Endodermal cell (in vitro differentiated cells): Measurements from ENCODE around the gene SLC39A3. TPM values are rescaled to one million over a fixed set of nuclear protein-coding genes. Genes with fewer than 3 reads are reported as not detected.

Experiments used
- DNase-seq: peaks from one replicate; pipeline ENCODE4 v3.0.0-alpha.2; 2017
- H3K27ac ChIP-seq: 2 replicates; pipeline ENCODE4 v1.5.1; 2013; ENCODE audit warnings: mild to moderate bottlenecking, low read depth, low read length, moderate library complexity
- H3K27me3 ChIP-seq: 2 replicates; pipeline ENCODE4 v1.6.1; 2013; ENCODE audit warnings: mild to moderate bottlenecking, low read length, moderate library complexity; ENCODE audit not compliant: insufficient read depth, control insufficient read depth, poor library complexity, severe bottlenecking
- H3K36me3 ChIP-seq: 2 replicates; pipeline ENCODE4 v1.7.0; 2013; ENCODE audit warnings: mild to moderate bottlenecking, low read length, moderate library complexity; ENCODE audit not compliant: control insufficient read depth, insufficient read depth
- H3K4me1 ChIP-seq: one replicate; pipeline ENCODE4 v1.7.0; 2013; ENCODE audit warnings: low read length; ENCODE audit not compliant: control insufficient read depth, insufficient read depth
- H3K4me3 ChIP-seq: 2 replicates; pipeline ENCODE4 v1.5.1; 2013; ENCODE audit warnings: mild to moderate bottlenecking, low read length, moderate library complexity
- H3K9ac ChIP-seq: 2 replicates; pipeline ENCODE4 v1.6.1; 2013; ENCODE audit warnings: mild to moderate bottlenecking, low read length, moderate library complexity; ENCODE audit not compliant: poor library complexity, severe bottlenecking; ENCODE audit errors: extremely low read depth
- H3K9me3 ChIP-seq: 2 replicates; pipeline ENCODE4 v1.6.1; 2013; ENCODE audit warnings: mild to moderate bottlenecking, low read length, moderate library complexity; ENCODE audit not compliant: control insufficient read depth
- H3K27ac Mint-ChIP-seq: 2 replicates; pipeline ENCODE4 v1.8.0; 2020; ENCODE audit warnings: mixed read lengths
- H3K27me3 Mint-ChIP-seq: 2 replicates; pipeline ENCODE4 v1.8.0; 2021; ENCODE audit warnings: mild to moderate bottlenecking, mixed read lengths; ENCODE audit not compliant: insufficient read depth
- H3K36me3 Mint-ChIP-seq: 2 replicates; pipeline ENCODE4 v1.8.0; 2020; ENCODE audit warnings: low read depth, mixed read lengths
- H3K4me1 Mint-ChIP-seq: 2 replicates; pipeline ENCODE4 v1.8.0; 2020; ENCODE audit warnings: mixed read lengths
- H3K4me3 Mint-ChIP-seq: 2 replicates; pipeline ENCODE4 v1.8.0; 2020; ENCODE audit warnings: mild to moderate bottlenecking, moderate library complexity, mixed read lengths
- H3K9me3 Mint-ChIP-seq: 2 replicates; pipeline ENCODE4 v1.8.0; 2020; ENCODE audit warnings: mild to moderate bottlenecking, mixed read lengths
- CTCF ChIP-seq: fragments of 200-600 bp; sonication (generic); conservative IDR thresholded peaks from 2 replicates; pipeline ENCODE4 v1.5.0; 2021; ENCODE audit warnings: antibody characterized with exemption, mild to moderate bottlenecking
- WGBS, 2 experiments: methylation state at CpG; one replicate each; pipeline versions ENCODE4 v1.1.5 to v1.1.7; 2013; ENCODE audit warnings: missing lambda C conversion rate in 2 of 2, mixed read lengths in 1 of 2; ENCODE audit not compliant: insufficient coverage in 1 of 2, insufficient read length in 1 of 2; 5-methylcytosine and 5-hydroxymethylcytosine counted together
- total RNA-seq, 2 donors: library from RNA; stranded (reverse); fragmentation: NEBNext Ultra II Directional in 1 of 2; extraction: Animal tissue kit (Norgen Biotek cat#: 25700) in 1 of 2; gene quantifications; 2 replicates in 1 of 2; 3 replicates in 1 of 2; pipeline ENCODE4 v1.2.1, GENCODE V29; 2021

The SLC39A3 gene
- total RNA-seq, 2 donors from 2014 or later: 25.3 to 28.6 TPM

- peaks cover 52% of the 10 kb centered on the region for H3K36me3 Mint-ChIP-seq
- Histone ChIP-seq H3K4me1 (no peaks in the 10 kb centered on the region), H3K9ac (no peak overlapping the region), H3K27ac (no peak overlapping the region), H3K9me3 (no peaks in the 10 kb centered on the region), H3K36me3 (peaks cover 62% of the 10 kb centered on the region), H3K27me3 (no peaks in the 10 kb centered on the region), H3K4me3 (no peak overlapping the region)
- no peak overlapping the region for H3K4me3 Mint-ChIP-seq
- no peak for DNase-seq
- H3K4me1 Mint-ChIP-seq: no peaks in the 10 kb centered on the region
- no peaks in the 10 kb centered on the region for H3K27me3 Mint-ChIP-seq
- WGBS, 2 experiments: 92 to 96% methylated on average over 14 to 17 of the region's 17 CpGs
- H3K27ac Mint-ChIP-seq: no peak overlapping the region
- TF ChIP-seq CTCF: no peak
- H3K9me3 Mint-ChIP-seq: no peaks in the 10 kb centered on the region
These were observed 19.5 kb upstream of the SLC39A3 start for GRCh38 chr19:2759362-2759761.

- H3K9me3 ChIP-seq: no peaks in the 10 kb centered on the region
- H3K4me1 ChIP-seq: no peaks in the 10 kb centered on the region
- no peak overlapping the region for H3K4me3 ChIP-seq
- H3K27me3 ChIP-seq: no peaks in the 10 kb centered on the region
- H3K9me3 Mint-ChIP-seq: no peaks in the 10 kb centered on the region
- no peaks in the 10 kb centered on the region for H3K4me1 Mint-ChIP-seq
- peaks cover 59% of the 10 kb centered on the region for H3K36me3 ChIP-seq
- H3K27ac Mint-ChIP-seq: no peak overlapping the region
- no peak for TF ChIP-seq CTCF
- 96 to 98% methylated on average over 15 to 17 of the region's 17 CpGs for WGBS, 2 experiments
- no peak overlapping the region for H3K9ac ChIP-seq
- peaks cover 54% of the 10 kb centered on the region for H3K36me3 Mint-ChIP-seq
- H3K27me3 Mint-ChIP-seq: no peaks in the 10 kb centered on the region
- H3K4me3 Mint-ChIP-seq: no peak overlapping the region
- no peak overlapping the region for H3K27ac ChIP-seq
- no peak for DNase-seq
These were observed 18.9 kb upstream of the SLC39A3 start for GRCh38 chr19:2758601-2759313.

- H3K36me3 Mint-ChIP-seq: peaks cover 57% of the 10 kb centered on the region
These were observed 17.4 kb upstream of the SLC39A3 start for GRCh38 chr19:2756921-2757881.

More at GRCh38 chr19:2756921-2757881, 17.4 kb upstream of the SLC39A3 start:
- DNase-seq: no peak
- H3K9ac ChIP-seq: no peak overlapping the region
- 95 to 96% methylated on average over 43 to 48 of the region's 48 CpGs for WGBS, 2 experiments
- no peak for TF ChIP-seq CTCF
- H3K27ac ChIP-seq: no peak overlapping the region
- H3K4me1 ChIP-seq: no peaks in the 10 kb centered on the region
- H3K27ac Mint-ChIP-seq: no peak overlapping the region
- H3K36me3 ChIP-seq: peaks cover 50% of the 10 kb centered on the region
- no peak overlapping the region for H3K4me3 Mint-ChIP-seq
- H3K9me3 ChIP-seq: no peaks in the 10 kb centered on the region
- no peak overlapping the region for H3K4me3 ChIP-seq
- no peaks in the 10 kb centered on the region for H3K27me3 Mint-ChIP-seq
- no peaks in the 10 kb centered on the region for H3K4me1 Mint-ChIP-seq
- H3K9me3 Mint-ChIP-seq: no peaks in the 10 kb centered on the region
- H3K27me3 ChIP-seq: no peaks in the 10 kb centered on the region
